H1 (cell line): ENCODE measurements around the gene UNK. TPM values are rescaled to one million over a fixed set of nuclear protein-coding genes. Genes with fewer than 3 reads are reported as not detected.

Experiments used
- BRCA1 ChIP-seq: IDR thresholded peaks from 2 replicates; pipeline ENCODE4 v1.6.1; 2012; ENCODE audit warnings: low read depth, low read length, improper control_type of control experiment
- EGR1 ChIP-seq: IDR thresholded peaks from 2 replicates; pipeline ENCODE4 v1.6.1; 2011; ENCODE audit warnings: low read depth, low read length, borderline replicate concordance
- RFX5 ChIP-seq: IDR thresholded peaks from 2 replicates; pipeline ENCODE4 v1.6.1; 2011; ENCODE audit warnings: low read depth, low read length, improper control_type of control experiment, borderline replicate concordance
- SP1 ChIP-seq: IDR thresholded peaks from 2 replicates; pipeline ENCODE4 v1.6.1; 2011; ENCODE audit warnings: low read depth, low read length
- YY1 ChIP-seq: IDR thresholded peaks from 2 replicates; pipeline ENCODE4 v1.6.1; 2011; ENCODE audit warnings: low read depth, mild to moderate bottlenecking, low read length
- polyA plus RNA-seq, 7 experiments: library from polyadenylated mRNA; depleted of rRNA in 3 of 7; stranded (reverse) in 5 of 7; unstranded in 2 of 7; fragments of >200 nt in 5 of 7; fragments of 200-250 nt in 2 of 7; gene quantifications; 1 replicate in 5 of 7; 2 replicates in 1 of 7; 4 replicates in 1 of 7; pipeline versions ENCODE4 v1.2.1 to v1.2.3, GENCODE V29; 2011 to 2013; ENCODE audit warnings: missing spikeins in 2 of 7, mixed read lengths in 2 of 7
- total RNA-seq: library from RNA; stranded (reverse); fragmentation: NEBNext Ultra II Directional; extraction: Animal tissue kit (Norgen Biotek cat#: 25700); gene quantifications from 2 replicates; pipeline ENCODE4 v1.2.1, GENCODE V29; 2021

Gene UNK
- total and polyA plus RNA-seq, 2 of the 8 experiments (the other 6 are each of a cell fraction or from before 2014, with no cell fraction given) = 24.2 to 33.3 TPM

DNA sequence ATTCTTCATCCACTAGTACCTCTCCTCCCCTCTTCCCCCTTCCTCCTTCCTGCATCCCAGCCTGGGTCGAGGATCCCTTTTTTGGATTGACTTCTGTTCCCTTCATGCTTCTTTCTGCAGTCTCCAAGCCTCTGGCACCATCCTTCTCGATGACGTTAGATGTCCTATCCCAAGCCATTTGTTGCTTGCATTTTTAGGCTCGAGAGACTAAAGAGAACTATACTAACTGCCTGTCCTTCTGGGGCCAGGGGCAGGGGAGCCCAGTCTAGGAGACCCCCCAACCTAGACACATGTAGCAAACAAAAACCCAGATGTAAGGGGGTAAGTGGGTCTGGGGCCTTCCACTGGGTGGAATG lies 23.9 kb downstream of the UNK start (continued):
- no peak for TF ChIP-seq RFX5
- TF ChIP-seq SP1 = no peak
- no peak for TF ChIP-seq YY1
- TF ChIP-seq EGR1 = no peak
- no peak for TF ChIP-seq BRCA1
